B cell (primary cell): ENCODE results near the gene WFIKKN2. TPM values are rescaled to one million over a fixed set of nuclear protein-coding genes. Genes with fewer than 3 reads are reported as not detected.

Experiments used
- ATAC-seq: fragments of 200-7000 bp; cut with Tn5 transposase; one replicate; pipeline ENCODE4 v1.10.0; 2021; ENCODE audit warnings: low read depth, mild to moderate bottlenecking, moderate number of reproducible peaks, moderate library complexity
- CTCF ChIA-PET: fragments of 350-600 bp; sonication (Branson Sonifier 250); formaldehyde crosslinking; loops from one replicate; lab custom pipeline; 2021; ENCODE audit warnings: antibody characterized with exemption, inconsistent platforms; lab: Charles Lee
- POLR2A ChIA-PET: fragments of 350-600 bp; sonication (Branson Sonifier 250); formaldehyde crosslinking; loops from one replicate; lab custom pipeline; 2021; ENCODE audit warnings: antibody characterized with exemption; lab: Charles Lee
- DNase-seq: peaks from one replicate; pipeline ENCODE4 v3.0.0; 2013
- H2AFZ ChIP-seq: 2 replicates; pipeline ENCODE4 v1.6.1; 2012; ENCODE audit warnings: mild to moderate bottlenecking, low read depth, low read length; ENCODE audit not compliant: insufficient read depth, poor library complexity, severe bottlenecking
- H3K27ac ChIP-seq, 2 donors: 1 replicate in 1 of 2; 2 replicates in 1 of 2; pipeline ENCODE4 v1.5.1; 2012 to 2013; ENCODE audit warnings: low read length in 2 of 2, mild to moderate bottlenecking in 2 of 2, moderate library complexity in 1 of 2
- H3K27me3 ChIP-seq, 4 experiments: fragments of 200-600 bp in 1 of 4; sonication (generic) in 1 of 4; replicated peaks in 1 of 4; 1 replicate in 2 of 4; 2 replicates in 2 of 4; pipeline versions ENCODE4 v1.6.1 to v1.7.0; 2013 to 2016; ENCODE audit warnings: low read length in 3 of 4, mild to moderate bottlenecking in 2 of 4, mixed read lengths in 1 of 4, moderate library complexity in 1 of 4; ENCODE audit not compliant: insufficient read depth in 4 of 4, control insufficient read depth in 3 of 4; ENCODE audit errors: control extremely low read depth in 1 of 4
- H3K36me3 ChIP-seq, 2 experiments: replicated peaks in 1 of 2; 1 replicate in 1 of 2; 2 replicates in 1 of 2; pipeline versions ENCODE4 v1.6.1 to v1.7.1; 2013; ENCODE audit warnings: low read length in 1 of 2; ENCODE audit not compliant: insufficient read depth in 2 of 2, control insufficient read depth in 1 of 2; ENCODE audit errors: control extremely low read depth in 1 of 2, extremely low read depth in 1 of 2
- H3K4me1 ChIP-seq, 2 donors: fragments of 200-600 bp in 1 of 2; sonication (generic) in 1 of 2; 1 replicate in 1 of 2; 2 replicates in 1 of 2; pipeline versions ENCODE4 v1.5.1 to v1.6.1; 2013 to 2017; ENCODE audit warnings: low read length in 2 of 2; ENCODE audit not compliant: control insufficient read depth in 2 of 2, insufficient read depth in 2 of 2
- H3K4me2 ChIP-seq: replicated peaks from 2 replicates; pipeline ENCODE3; 2012; ENCODE audit warnings: mild to moderate bottlenecking, low read depth, low read length; ENCODE audit not compliant: poor library complexity, severe bottlenecking
- H3K4me3 ChIP-seq, 5 experiments: fragments of 200-600 bp in 1 of 5; sonication (generic) in 1 of 5; 1 replicate in 3 of 5; 2 replicates in 2 of 5; pipeline versions ENCODE4 v1.5.1 to v1.7.0; 2011 to 2016; ENCODE audit warnings: low read length in 4 of 5, mild to moderate bottlenecking in 4 of 5, low read depth in 2 of 5, control low read depth in 1 of 5, moderate library complexity in 1 of 5; ENCODE audit not compliant: insufficient read depth in 1 of 5; ENCODE audit errors: control extremely low read depth in 1 of 5, extremely low read depth in 1 of 5
- H3K79me2 ChIP-seq: fragments of 200-600 bp; sonication (generic); one replicate; pipeline ENCODE4 v1.6.0; 2016; ENCODE audit warnings: low read length; ENCODE audit not compliant: control insufficient read depth, insufficient read depth
- H3K9ac ChIP-seq: fragments of 200-600 bp; sonication (generic); 2 replicates; pipeline ENCODE4 v1.6.1; 2017; ENCODE audit warnings: mild to moderate bottlenecking, low read length, moderate library complexity
- H3K9me3 ChIP-seq, 3 donors: one replicate each; pipeline versions ENCODE4 v1.6.1 to v1.7.1; 2013; ENCODE audit warnings: low read length in 2 of 3; ENCODE audit not compliant: control insufficient read depth in 2 of 3, insufficient read depth in 1 of 3; ENCODE audit errors: control extremely low read depth in 1 of 3
- H4K20me1 ChIP-seq: 2 replicates; pipeline ENCODE4 v1.6.0; 2012; ENCODE audit warnings: mild to moderate bottlenecking, low read length; ENCODE audit not compliant: insufficient read depth, control insufficient read depth, poor library complexity, severe bottlenecking
- H3K27ac Mint-ChIP-seq: one replicate; pipeline ENCODE4 v1.8.0; 2021; ENCODE audit warnings: mixed read lengths
- H3K27me3 Mint-ChIP-seq: one replicate; pipeline ENCODE4 v1.8.0; 2021; ENCODE audit warnings: mixed read lengths
- H3K4me1 Mint-ChIP-seq: one replicate; pipeline ENCODE4 v1.8.0; 2021; ENCODE audit warnings: mixed read lengths
- H3K4me3 Mint-ChIP-seq: one replicate; pipeline ENCODE4 v1.8.0; 2021; ENCODE audit warnings: mixed read lengths
- H3K9me3 Mint-ChIP-seq: one replicate; pipeline ENCODE4 v1.8.0; 2022; ENCODE audit warnings: mixed read lengths; ENCODE audit not compliant: insufficient read depth
- CTCF ChIP-seq: fragments of 200-600 bp; IDR thresholded peaks from one replicate; pipeline ENCODE4 v1.8.0; 2022; ENCODE audit warnings: antibody characterized with exemption, mild to moderate bottlenecking
- EZH2 ChIP-seq: IDR thresholded peaks from 2 replicates; pipeline ENCODE4 v1.6.1; 2012; ENCODE audit warnings: borderline replicate concordance, low read depth, mild to moderate bottlenecking, moderate library complexity, low read length; ENCODE audit not compliant: insufficient read depth, poor library complexity, severe bottlenecking
- WGBS: methylation state at CpG from one replicate; pipeline ENCODE4 v1.1.5; 2013; ENCODE audit warnings: missing lambda C conversion rate; ENCODE audit not compliant: insufficient coverage; 5-methylcytosine and 5-hydroxymethylcytosine counted together
- intact Hi-C: fragments of 100-400 bp; cut with micrococcal nuclease; formaldehyde crosslinking; loops from one replicate; pipeline ENCODE4 v1.10.0; 2022
- polyA plus RNA-seq: library from polyadenylated mRNA; depleted of rRNA; stranded (reverse); fragments of >200 nt; gene quantifications from 2 replicates; pipeline ENCODE4 v1.2.3, GENCODE V29; 2012
- total RNA-seq, 2 donors: library from RNA; stranded (reverse); fragments of 120-200 nt in 1 of 2; gene quantifications; 1 replicate in 1 of 2; 2 replicates in 1 of 2; pipeline versions ENCODE4 v1.2.3 to v1.2.4, GENCODE V29; 2013 to 2022

The WFIKKN2 gene
- total and polyA plus RNA-seq, 2 donors (not counting 1 experiment from before 2014, with no cell fraction given): not detected

DNA sequence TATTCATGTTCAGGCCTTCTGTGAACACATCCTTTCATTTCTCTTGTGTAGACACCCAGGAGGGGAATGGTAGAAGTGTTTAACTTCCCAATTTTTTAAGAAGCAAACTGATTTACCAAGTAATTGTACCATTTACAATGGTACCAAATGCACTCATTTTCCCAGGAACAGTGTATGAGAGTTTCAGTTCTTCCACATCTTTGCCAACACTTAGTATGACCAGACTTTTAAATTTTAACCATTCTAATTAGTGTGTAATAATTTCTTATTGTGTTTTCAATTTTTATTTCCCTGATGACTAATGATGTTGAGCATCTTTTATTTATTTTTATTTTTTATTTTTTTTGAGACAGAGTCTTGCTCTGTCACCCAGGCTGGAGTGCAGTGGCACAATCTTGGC is 10.2 kb upstream of the WFIKKN2 start:
- DNase-seq (no peak), ATAC-seq (no peak)
- Histone ChIP-seq H3K27me3 (peaks cover 0 to 6% (median 0%) of the 10 kb centered on the region in 4 experiments), H3K4me3 (no peak overlapping the region), H3K4me1 (no peaks in the 10 kb centered on the region), H3K9ac (no peak overlapping the region), H3K4me2 (no peak overlapping the region), H3K9me3 (no peaks in the 10 kb centered on the region), H3K79me2 (no peaks in the 10 kb centered on the region), H3K36me3 (no peaks in the 10 kb centered on the region), H4K20me1 (no peaks in the 10 kb centered on the region), H3K27ac (no peak overlapping the region), H2AFZ (no peak overlapping the region)
- H3K4me3 Mint-ChIP-seq: no peak overlapping the region
- CTCF ChIA-PET: no interaction called here
- peaks cover 4% of the 10 kb centered on the region for H3K9me3 Mint-ChIP-seq
- intact Hi-C loops: loop anchor here (5.0 kb wide), 1 partner anchor 183 kb away; no protein-coding TSS in a partner anchor
- TF ChIP-seq CTCF (no peak), EZH2 (no peak)
- H3K27me3 Mint-ChIP-seq: peaks cover 20% of the 10 kb centered on the region
- H3K4me1 Mint-ChIP-seq: no peaks in the 10 kb centered on the region
- POLR2A ChIA-PET: no interaction called here
- no peak overlapping the region for H3K27ac Mint-ChIP-seq

DNA sequence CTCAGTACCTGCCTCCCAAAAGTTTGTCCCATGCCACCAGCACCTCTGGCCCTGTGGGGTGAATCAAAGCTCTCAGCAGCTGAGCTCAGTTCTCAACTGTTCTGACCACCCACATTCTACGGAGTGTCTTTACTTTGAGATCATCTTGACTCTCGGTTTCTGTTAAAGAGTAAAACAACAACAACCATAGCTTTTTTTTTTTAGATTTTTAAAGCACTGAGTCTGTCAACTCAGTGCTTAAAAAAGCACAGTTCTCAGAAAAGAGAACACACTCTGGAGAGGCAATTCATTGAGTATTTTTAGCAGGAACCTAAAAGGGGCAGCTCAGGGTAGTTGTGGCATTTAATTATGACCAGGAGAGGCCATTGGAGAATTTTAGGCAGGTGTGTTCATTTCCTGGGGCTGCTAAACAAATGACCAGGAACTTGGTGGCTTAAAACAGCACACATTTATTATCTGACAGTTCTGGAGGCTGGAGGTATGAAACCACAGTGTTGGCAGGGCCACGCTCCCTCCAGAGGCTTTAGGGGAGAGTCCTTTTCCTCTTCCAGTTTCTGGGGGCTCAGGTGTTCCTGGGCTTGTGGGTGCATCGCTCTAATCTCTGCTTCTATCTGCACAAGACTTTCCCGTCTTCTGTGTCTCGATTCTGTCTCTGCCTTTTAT is 6.7 kb upstream of the WFIKKN2 start:
- intact Hi-C loops: loop anchor here (5.0 kb wide), 1 partner anchor 186 kb away; no protein-coding TSS in a partner anchor
- Histone ChIP-seq H4K20me1 (no peaks in the 10 kb centered on the region), H3K79me2 (no peaks in the 10 kb centered on the region), H3K27me3 (peaks cover 0 to 5% (median under 1%) of the 10 kb centered on the region in 4 experiments), H3K27ac (no peak overlapping the region), H3K4me1 (no peaks in the 10 kb centered on the region), H3K36me3 (no peaks in the 10 kb centered on the region), H3K4me3 (no peak overlapping the region), H3K9me3 (no peaks in the 10 kb centered on the region), H2AFZ (no peak overlapping the region), H3K9ac (no peak overlapping the region), H3K4me2 (no peak overlapping the region)
- no peaks in the 10 kb centered on the region for H3K4me1 Mint-ChIP-seq
- ChIA-PET POLR2A (no interaction called here), CTCF (interaction anchor here (1.2 kb wide), 1 partner anchor 45 kb away, joined by 3 read pairs; no protein-coding TSS in a partner anchor)
- no peak overlapping the region for H3K4me3 Mint-ChIP-seq
- DNase-seq (no peak), ATAC-seq (no peak)
- 55% methylated on average over 5 of the region's 6 CpGs for WGBS
- H3K27me3 Mint-ChIP-seq: peaks cover 19% of the 10 kb centered on the region
- no peak overlapping the region for H3K27ac Mint-ChIP-seq
- TF ChIP-seq EZH2 (no peak), CTCF (no peak)
- H3K9me3 Mint-ChIP-seq: peaks cover 3% of the 10 kb centered on the region
